ENCODE measurements around the gene IGSF21.

IGSF21 gene

DNA sequence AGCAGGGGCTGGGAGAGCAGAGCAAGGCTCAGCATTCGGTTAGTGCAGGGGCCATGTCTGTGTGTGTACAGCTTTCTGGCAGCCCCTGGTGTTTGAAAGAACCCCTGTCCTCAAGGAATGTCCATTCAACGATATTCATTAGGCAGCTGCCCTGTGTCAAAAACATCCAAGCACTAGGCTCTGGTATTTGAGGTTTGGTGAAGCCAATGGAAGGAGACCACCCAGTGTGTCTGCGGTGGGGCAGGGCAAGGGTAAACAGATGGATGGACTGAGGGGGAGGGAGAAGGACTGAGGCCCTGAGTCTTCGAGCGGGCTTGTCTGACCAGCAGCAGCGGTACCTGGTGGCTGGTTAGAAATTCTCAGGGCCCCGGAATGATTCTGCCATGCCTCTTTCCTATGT is 217.5 kb downstream of the IGSF21 start:
- Histone ChIP-seq H3K4me3 (ENCODE audit: low read depth, low read length) (no peak overlapping the region), H3K9me3 (ENCODE audit: severe bottlenecking) (no peaks in the 10 kb centered on the region), H3K27ac (no peak overlapping the region), H3K36me3 (no peaks in the 10 kb centered on the region), H3K27me3 (ENCODE audit: insufficient read depth, low read depth, severe bottlenecking) (no peaks in the 10 kb centered on the region)
- DNase-seq, result no peak
- TF ChIP-seq CTCF (IDR thresholded peaks at IDR 0.05; ENCODE audit: low read depth, low read length), result no peak

DNA sequence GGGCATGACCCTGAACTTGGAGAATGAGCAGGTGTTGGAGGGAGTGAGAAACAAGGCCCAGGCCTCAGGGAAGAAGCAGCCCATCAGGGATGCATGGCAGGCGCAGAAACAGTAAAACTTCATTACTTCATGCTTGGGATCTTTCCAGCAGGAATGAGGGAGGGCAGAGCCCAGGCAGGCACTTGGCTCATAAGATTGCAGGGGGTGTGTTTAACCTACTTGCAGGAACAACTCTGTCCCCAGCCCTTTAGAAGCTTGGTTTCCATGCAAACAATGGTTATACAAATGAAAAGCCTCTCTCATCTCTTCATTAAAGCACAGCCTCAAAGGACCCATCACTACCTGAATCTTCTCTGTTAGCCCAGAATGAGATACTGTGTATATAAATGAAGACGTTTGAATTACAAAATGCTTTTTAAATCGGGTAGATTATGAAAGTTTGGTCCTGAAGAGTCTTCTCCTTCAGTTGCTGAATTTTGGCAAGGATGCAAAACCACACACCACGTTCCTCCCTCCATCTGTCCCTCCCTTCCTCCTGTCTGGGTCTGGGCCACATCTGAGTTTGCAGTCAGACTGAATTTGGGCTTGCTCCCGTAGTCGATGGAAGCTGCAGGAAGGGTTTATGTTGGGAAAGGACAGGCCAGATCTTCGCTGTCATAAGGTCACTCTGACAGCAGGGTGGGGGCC is 218.8 kb downstream of the IGSF21 start:
- DNase-seq, result no peak
- no peaks in the 10 kb centered on the region for H3K36me3 ChIP-seq
- TF ChIP-seq CTCF (IDR thresholded peaks at IDR 0.05; ENCODE audit: low read depth, low read length), result no peak
- no peak overlapping the region for H3K27ac ChIP-seq
- H3K4me3 ChIP-seq (ENCODE audit: low read depth, low read length), result no peak overlapping the region
- no peaks in the 10 kb centered on the region for H3K27me3 ChIP-seq (ENCODE audit: insufficient read depth, low read depth, severe bottlenecking)
- no peaks in the 10 kb centered on the region for H3K9me3 ChIP-seq (ENCODE audit: severe bottlenecking)

DNA sequence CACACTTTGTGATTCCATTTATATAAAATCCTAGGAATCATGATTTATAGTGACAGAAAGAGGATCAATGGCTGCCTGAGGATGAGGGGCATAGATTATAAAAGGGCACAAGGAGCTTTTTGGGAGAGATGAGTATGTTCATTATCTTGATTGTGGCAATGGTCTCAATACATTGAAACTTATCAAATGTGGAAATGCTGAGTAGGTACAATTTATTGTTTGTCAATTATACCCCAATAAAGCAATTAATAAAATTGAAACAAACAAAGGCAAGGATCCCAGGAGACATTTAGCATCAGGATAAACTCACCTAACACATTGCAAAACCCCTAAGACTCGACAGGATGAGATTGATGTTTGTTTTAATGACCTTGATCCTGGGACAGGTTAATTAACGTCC is 220.1 kb downstream of the IGSF21 start:
- Histone ChIP-seq H3K4me3 (ENCODE audit: low read depth, low read length) (no peak overlapping the region), H3K27me3 (ENCODE audit: insufficient read depth, low read depth, severe bottlenecking) (no peaks in the 10 kb centered on the region), H3K9me3 (ENCODE audit: severe bottlenecking) (no peaks in the 10 kb centered on the region), H3K36me3 (no peaks in the 10 kb centered on the region), H3K27ac (no peak overlapping the region)
- no peak for TF ChIP-seq CTCF (IDR thresholded peaks at IDR 0.05; ENCODE audit: low read depth, low read length)
- no peak for DNase-seq

DNA sequence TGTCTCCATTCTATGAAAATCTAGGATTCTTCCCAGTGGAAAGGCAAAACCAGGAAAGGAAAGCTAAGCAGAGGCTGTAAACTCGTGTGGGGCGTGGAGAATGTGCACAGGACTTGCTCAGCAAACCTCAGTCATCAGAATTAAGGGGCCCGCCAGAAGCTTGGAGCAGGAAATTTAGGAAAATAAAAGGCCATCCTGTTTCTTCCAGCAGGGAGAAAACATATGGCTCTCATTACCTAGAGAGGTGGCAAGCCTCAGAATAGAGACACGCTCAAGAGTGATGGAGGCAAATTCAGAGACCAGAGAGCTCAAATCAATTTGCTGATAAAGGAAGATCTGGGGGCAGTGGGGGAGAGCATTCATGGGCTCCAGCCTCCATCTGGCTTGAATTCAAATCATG is 221.2 kb downstream of the IGSF21 start:
- no peaks in the 10 kb centered on the region for H3K9me3 ChIP-seq (ENCODE audit: severe bottlenecking)
- no peaks in the 10 kb centered on the region for H3K27me3 ChIP-seq (ENCODE audit: insufficient read depth, low read depth, severe bottlenecking)
- H3K4me3 ChIP-seq (ENCODE audit: low read depth, low read length), result no peak overlapping the region
- no peak for TF ChIP-seq CTCF (IDR thresholded peaks at IDR 0.05; ENCODE audit: low read depth, low read length)
- H3K36me3 ChIP-seq, result no peaks in the 10 kb centered on the region
- DNase-seq, result no peak
- no peak overlapping the region for H3K27ac ChIP-seq

GRCh38 chr1:18329469-18330253 is 222.1 kb downstream of the IGSF21 start:
- no peak for TF ChIP-seq CTCF (IDR thresholded peaks at IDR 0.05; ENCODE audit: low read depth, low read length)
- no peak overlapping the region for H3K4me3 ChIP-seq (ENCODE audit: low read depth, low read length)
- no peak overlapping the region for H3K27ac ChIP-seq
- H3K9me3 ChIP-seq (ENCODE audit: severe bottlenecking), result no peaks in the 10 kb centered on the region
- DNase-seq, result no peak
- no peaks in the 10 kb centered on the region for H3K27me3 ChIP-seq (ENCODE audit: insufficient read depth, low read depth, severe bottlenecking)
- no peaks in the 10 kb centered on the region for H3K36me3 ChIP-seq

Measured in WERI-Rb-1 (cell line).